DMS53 (cell line): ENCODE measurements around the gene EEFSEC.
A peak's percentile ranks its signal among the peaks of the same experiment; 100 is the strongest.

Experiments used
- DNase-seq: peaks from one replicate; lab custom pipeline; 2025; lab: John Stamatoyannopoulos, UW

The EEFSEC gene, protein sequence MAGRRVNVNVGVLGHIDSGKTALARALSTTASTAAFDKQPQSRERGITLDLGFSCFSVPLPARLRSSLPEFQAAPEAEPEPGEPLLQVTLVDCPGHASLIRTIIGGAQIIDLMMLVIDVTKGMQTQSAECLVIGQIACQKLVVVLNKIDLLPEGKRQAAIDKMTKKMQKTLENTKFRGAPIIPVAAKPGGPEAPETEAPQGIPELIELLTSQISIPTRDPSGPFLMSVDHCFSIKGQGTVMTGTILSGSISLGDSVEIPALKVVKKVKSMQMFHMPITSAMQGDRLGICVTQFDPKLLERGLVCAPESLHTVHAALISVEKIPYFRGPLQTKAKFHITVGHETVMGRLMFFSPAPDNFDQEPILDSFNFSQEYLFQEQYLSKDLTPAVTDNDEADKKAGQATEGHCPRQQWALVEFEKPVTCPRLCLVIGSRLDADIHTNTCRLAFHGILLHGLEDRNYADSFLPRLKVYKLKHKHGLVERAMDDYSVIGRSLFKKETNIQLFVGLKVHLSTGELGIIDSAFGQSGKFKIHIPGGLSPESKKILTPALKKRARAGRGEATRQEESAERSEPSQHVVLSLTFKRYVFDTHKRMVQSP

GRCh38 chr3:128153156-128154041, at the start of gene EEFSEC:
TSS of gene EEFSEC (plus strand) at chr3:128153481. CDS start at chr3:128153508, 27 bp downstream.
- DNase-seq: peak; percentile 89

DNA sequence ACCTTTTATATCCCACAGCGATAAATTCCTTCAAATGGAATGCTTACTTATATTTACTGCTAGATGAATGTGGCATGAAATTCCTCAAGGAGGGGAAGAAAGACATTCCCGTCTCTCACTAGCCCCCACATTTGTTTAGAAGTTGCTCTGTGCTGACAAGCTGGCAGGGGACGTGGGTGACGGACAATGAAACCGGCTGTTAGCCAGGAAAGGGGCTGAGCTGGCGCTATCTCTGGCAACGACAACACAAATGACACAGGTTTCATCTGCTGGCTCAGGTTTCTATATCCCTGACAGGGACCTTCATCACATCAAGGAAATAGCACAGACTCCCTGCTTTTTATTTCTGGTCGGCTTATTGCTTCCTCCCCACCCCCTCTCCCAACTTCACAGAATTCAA, 45.4 kb upstream of the EEFSEC start:
- no peak for DNase-seq

GRCh38 chr3:128111147-128111546, 42.1 kb upstream of the EEFSEC start:
- no peak for DNase-seq

- peak; percentile 71 for DNase-seq
Observed at GRCh38 chr3:128112357-128112968, 40.8 kb upstream of the EEFSEC start.

- no peak for DNase-seq
Observed at GRCh38 chr3:128113817-128114794, 39.2 kb upstream of the EEFSEC start.

GRCh38 chr3:128122013-128122412, 31.3 kb upstream of the EEFSEC start:
- no peak for DNase-seq

GRCh38 chr3:128123156-128123537, 30.1 kb upstream of the EEFSEC start:
- DNase-seq: no peak

DNA sequence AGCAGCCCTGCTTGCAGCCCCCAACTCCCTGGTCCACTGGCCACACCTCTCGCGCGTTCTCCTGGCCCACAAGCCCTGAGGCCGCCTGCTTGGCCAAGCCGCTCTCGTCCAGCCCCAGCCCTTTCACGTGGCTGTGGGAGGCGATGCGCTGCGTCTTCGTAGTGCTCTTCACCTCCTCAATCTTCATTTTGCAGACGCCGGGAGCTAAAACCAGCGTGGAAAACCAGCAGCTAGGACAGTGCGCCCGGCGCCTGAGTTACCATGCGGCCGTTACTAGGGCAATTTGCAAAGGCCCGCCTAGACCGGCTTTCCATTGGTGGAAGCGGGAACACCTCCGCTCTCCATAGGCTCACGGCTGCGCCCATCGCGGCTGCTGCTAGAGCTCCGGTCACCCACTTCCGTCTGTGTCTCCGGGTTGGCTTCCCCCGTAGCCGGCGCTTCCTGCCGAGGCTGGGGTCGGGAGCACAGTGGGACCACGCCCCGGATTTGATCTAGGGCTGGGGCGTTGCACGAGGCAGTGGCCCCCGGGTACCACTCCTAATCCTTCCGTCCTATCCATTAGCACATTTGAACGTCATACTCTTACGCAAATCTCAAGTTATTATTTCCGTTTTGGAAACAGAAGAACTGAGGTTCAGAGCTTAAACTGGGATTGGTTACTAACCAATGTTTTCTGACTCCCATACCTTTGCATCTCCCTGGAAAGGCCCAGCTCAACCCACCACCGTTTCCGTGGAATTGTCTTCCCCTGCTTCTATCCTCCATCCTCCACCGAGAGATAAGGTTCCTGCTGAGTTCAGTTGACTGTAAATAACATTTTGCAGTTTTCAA, 29.5 kb upstream of the EEFSEC start, which contains the start of gene RUVBL1:
RUVBL1 (minus strand) TSS at position 275 of the 831 bp plus-strand sequence; CDS start at position 187, 88 bp downstream.
- peak; percentile 98 for DNase-seq

- DNase-seq: no peak
Observed at GRCh38 chr3:128127236-128127635, 26.0 kb upstream of the EEFSEC start.

GRCh38 chr3:128128251-128128650, 25.0 kb upstream of the EEFSEC start:
- no peak for DNase-seq

DNA sequence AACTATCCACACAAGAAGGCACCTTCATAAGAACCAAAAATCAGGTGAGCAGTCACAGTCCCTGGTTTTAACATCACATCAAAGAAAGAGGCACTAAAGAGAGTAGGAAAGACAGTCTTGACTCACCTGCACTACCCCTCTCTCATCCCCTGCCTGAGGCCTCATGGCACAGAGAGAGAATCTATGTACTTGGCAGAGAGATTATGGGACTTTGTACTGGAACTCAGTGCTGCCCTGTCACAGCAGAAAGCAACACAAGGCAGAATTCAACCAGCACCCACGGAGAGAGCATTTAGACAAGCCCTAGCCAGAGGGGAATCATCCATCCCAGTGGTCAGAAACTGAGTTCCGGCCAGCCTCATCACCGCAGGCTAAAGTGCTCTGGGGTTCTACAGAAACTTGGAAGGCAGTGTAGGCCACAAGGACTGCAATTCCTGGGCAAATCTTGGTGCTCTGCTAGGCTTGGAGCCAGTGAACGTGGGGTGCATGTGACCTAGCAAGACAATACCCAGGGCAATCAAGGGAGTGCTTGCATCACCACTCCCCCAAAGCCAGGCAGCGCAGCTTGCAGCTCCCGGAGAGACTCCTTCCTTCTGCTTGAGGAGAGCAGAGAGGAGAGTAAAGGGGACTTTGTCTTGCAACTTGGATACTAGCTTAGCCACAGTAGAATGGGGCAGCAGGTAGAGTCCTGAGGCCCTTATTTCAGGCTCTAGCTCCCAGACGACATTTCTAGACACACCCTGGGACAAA, 21.2 kb upstream of the EEFSEC start:
- DNase-seq: no peak

DNA sequence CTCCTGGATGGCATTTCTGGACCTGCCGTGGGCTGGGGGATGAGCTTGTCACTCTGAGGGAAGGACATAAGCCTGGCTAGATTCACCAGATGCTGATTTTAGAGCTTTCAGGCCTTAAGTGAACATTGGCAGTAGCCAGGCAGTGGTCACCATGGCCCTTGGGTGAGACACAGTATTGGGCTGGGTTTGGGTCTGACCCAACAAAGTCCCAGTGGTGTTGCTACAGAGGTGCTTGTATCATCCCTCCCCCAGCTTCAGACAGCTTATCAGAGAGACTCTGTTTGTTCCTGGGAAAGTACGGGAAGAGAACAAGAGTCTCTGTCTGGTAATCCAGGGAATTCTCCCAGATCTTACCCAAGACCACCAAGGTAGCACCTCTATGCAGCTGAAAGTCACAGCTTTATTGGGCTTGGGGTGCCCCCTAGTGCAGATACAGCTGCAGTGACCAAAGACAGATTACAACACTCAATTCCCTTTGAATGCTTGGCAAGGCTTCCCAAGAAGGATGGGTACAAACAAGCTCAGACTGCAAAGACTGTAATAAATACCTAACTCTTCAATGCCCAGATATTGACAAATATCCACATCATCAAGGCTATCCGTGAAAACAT, 19.9 kb upstream of the EEFSEC start:
- peak; percentile 49 for DNase-seq

DNA sequence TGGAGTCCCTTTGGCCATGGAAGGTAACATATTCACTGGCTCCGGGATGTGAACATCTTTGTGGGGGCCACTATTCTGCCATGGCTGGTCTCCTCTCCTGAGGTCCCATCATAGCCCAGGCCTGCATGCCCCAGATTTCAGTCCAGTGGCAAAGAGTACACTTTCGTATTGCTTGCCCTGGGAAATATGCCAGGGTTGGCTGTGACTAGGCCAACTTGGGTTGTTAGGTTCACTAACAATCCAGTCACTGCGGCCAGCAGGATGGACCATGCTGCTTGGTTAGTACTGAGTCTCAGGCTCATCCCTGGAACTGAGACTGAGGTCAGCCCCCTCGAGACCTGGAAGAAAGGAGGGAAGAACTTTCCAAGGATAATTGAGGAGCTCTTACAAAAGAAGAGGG, 9.8 kb upstream of the EEFSEC start:
- DNase-seq: no peak

DNA sequence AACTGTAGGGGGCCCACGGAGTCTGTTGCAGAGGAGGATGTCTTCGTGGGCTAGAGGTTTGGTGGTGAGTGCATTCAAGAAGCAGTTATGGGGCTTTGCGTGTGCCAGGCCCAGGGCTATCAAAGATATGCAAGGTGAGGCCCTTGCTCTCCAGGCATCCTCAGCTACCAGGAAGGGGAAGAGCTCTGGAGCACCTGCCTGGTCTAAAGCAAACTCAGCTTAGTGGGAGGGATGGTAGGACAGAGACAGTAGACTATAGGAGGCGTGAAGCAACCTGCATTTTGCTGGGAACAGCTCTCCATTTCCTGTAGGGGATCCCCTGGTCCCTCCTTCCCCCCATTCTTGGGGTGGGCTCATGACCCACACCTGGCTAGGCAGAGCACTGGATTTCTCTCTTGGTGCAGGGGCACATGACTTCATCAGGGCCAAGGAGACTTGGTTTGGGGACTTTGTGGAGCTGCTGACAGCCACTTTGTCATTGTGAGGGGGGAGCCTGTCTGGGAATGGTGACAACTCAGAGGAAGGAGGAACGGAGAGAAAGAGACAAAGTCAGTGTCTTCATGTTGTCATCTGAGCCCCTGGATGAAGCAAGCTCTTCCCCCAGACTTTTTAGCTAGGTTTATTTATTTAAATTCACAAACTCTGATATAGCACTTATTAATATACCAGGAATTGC, 8.6 kb upstream of the EEFSEC start:
- DNase-seq: peak; percentile 15

- no peak for DNase-seq
Observed at GRCh38 chr3:128145279-128145678, 8.0 kb upstream of the EEFSEC start.

GRCh38 chr3:128146201-128146600, 7.1 kb upstream of the EEFSEC start:
- no peak for DNase-seq

- DNase-seq: no peak
Observed at GRCh38 chr3:128149650-128150049, 3.6 kb upstream of the EEFSEC start.

- DNase-seq: no peak
Observed at GRCh38 chr3:128151758-128152274, 1.5 kb upstream of the EEFSEC start.
